NB4 (cell line): ENCODE data around the gene PHF20.

Experiments
- DNase-seq: peaks from one replicate; pipeline ENCODE4 v3.0.0; 2010; ENCODE audit warnings: low read depth
- H3K4me3 ChIP-seq: one replicate; pipeline ENCODE4 v1.5.1; 2011; ENCODE audit warnings: mild to moderate bottlenecking, low read depth, low read length, moderate library complexity
- MYC ChIP-seq: IDR thresholded peaks from 2 replicates; pipeline ENCODE4 v1.6.1; 2011; ENCODE audit warnings: low read depth, low read length
- POLR2A ChIP-seq: IDR thresholded peaks from 2 replicates; pipeline ENCODE4 v1.6.1; 2011; ENCODE audit warnings: mild to moderate bottlenecking; ENCODE audit not compliant: insufficient read length; ENCODE audit errors: extremely low read depth
- TF ChIP-seq, protein P1 (sequence below): IDR thresholded peaks from 2 replicates; pipeline ENCODE4 v1.6.1; 2011; ENCODE audit warnings: low read depth, low read length
- TF ChIP-seq, protein P2 (sequence below): IDR thresholded peaks from one replicate; pipeline ENCODE4 v1.5.1; 2012; ENCODE audit warnings: low read depth, low read length

Gene PHF20

DNA sequence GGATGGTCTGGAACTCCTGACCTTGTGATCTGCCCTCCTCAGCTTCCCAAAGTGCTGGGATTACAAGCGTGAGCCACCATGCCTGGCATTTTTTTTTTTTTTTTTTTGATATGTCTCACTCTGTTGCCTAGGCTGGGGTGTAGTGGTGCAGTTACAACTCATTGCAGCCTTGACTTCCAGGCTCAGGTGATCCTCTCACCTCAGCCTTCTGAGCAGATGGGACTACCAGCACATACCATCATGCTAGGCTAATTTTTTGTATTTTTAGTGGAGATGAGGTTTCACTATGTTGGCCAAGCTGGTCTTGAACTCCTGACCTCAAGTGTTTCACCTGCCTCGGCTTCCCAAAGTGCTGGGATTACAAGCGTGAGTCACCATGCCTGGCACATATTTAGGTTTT lies 34.3 kb downstream of the PHF20 start:
- no peak overlapping the region for H3K4me3 ChIP-seq
- DNase-seq: no peak
- no peak for TF ChIP-seq POLR2A
- TF ChIP-seq, protein P1, sequence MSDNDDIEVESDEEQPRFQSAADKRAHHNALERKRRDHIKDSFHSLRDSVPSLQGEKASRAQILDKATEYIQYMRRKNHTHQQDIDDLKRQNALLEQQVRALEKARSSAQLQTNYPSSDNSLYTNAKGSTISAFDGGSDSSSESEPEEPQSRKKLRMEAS: no peak
- TF ChIP-seq, protein P2, sequence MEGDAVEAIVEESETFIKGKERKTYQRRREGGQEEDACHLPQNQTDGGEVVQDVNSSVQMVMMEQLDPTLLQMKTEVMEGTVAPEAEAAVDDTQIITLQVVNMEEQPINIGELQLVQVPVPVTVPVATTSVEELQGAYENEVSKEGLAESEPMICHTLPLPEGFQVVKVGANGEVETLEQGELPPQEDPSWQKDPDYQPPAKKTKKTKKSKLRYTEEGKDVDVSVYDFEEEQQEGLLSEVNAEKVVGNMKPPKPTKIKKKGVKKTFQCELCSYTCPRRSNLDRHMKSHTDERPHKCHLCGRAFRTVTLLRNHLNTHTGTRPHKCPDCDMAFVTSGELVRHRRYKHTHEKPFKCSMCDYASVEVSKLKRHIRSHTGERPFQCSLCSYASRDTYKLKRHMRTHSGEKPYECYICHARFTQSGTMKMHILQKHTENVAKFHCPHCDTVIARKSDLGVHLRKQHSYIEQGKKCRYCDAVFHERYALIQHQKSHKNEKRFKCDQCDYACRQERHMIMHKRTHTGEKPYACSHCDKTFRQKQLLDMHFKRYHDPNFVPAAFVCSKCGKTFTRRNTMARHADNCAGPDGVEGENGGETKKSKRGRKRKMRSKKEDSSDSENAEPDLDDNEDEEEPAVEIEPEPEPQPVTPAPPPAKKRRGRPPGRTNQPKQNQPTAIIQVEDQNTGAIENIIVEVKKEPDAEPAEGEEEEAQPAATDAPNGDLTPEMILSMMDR: no peak
- no peak for TF ChIP-seq MYC

DNA sequence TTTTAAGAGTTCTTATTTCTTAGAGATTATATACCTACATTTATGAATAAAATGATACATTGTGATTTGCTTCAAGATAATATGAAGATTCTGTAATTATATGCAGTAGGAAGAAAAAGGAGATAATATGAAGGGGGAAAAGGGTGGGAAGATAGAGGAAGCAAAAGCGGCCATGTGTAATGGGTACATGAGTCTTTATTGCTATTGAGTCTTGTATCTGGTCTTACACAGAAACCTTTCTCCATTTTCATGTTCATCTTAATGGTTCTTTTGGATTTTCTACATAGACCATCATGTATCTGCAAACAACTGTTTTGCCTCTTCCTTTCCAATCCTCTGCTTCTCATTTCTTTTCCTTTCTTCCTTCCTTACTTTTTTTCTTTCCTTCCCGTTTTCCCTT lies 36.1 kb downstream of the PHF20 start:
- no peak for DNase-seq
- H3K4me3 ChIP-seq: no peak overlapping the region
- TF ChIP-seq, protein P1: no peak
- TF ChIP-seq, protein P2: no peak
- no peak for TF ChIP-seq MYC
- no peak for TF ChIP-seq POLR2A

DNA sequence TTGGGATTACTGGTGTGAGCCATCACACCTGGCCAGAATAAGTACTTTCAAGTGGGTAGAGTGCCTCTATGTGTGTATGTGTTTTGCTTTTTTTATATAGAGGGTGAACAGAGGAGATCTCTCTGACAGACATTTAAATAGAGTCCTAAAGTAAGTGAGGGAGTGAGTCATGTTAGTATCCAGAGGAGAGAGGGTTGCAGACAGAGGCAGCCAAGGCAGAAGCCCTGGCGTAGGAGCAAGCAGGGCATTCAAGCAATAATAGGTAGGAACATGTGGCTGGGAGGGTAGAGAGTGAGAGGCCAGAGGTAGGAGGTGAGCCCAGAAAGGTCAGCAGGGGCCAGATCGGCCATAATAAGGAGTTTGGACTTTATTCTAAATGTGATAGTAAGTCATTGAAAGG lies 48.9 kb downstream of the PHF20 start:
- no peak for DNase-seq
- no peak overlapping the region for H3K4me3 ChIP-seq
- TF ChIP-seq POLR2A (no peak), MYC (no peak)
- TF ChIP-seq, protein P2: no peak
- TF ChIP-seq, protein P1: no peak

DNA sequence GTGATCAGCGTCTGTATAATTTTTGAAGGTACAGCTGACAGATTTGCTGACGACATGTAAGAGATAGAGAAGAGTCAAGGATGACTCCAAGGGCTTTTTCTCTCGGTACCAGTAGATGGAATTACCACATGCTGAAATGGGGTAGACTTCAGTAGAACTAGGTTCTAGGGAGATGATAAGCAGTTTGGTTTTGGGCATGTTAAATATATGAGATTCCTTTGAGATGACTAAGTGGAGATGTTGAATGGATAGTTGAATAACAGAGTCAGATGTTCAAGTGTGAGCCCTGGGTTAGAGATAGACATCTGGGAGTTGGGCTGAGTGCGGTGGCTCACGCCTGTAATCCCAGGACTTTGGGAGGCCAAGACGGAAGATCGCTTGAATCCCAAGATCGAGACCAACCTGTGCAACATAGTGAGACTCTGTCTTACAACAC lies 50.0 kb downstream of the PHF20 start:
- TF ChIP-seq, protein P1: no peak
- TF ChIP-seq, protein P2: no peak
- TF ChIP-seq MYC (no peak), POLR2A (no peak)
- DNase-seq: no peak
- H3K4me3 ChIP-seq: no peak overlapping the region

DNA sequence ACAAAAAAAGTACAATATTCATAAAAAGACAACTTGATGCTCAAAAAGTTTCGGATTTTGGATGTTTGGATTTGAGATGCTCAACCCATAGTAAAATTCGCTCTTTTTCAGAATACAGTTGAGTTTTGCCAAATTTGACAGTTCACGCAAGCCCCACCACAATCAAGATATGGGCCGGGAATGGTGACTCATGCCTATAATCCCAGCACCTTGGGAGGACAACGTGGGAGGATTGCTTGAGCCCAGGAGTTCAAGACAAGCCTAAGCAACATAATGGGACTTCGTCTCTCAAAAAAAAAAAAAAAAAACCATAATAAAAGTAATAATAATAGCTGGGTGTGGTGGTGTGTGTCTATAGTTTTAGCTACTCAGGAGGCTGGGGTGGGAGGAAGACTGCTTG lies 51.3 kb downstream of the PHF20 start:
- H3K4me3 ChIP-seq: no peak overlapping the region
- TF ChIP-seq, protein P1: no peak
- TF ChIP-seq POLR2A: no peak
- DNase-seq: peak; percentile 48

DNA sequence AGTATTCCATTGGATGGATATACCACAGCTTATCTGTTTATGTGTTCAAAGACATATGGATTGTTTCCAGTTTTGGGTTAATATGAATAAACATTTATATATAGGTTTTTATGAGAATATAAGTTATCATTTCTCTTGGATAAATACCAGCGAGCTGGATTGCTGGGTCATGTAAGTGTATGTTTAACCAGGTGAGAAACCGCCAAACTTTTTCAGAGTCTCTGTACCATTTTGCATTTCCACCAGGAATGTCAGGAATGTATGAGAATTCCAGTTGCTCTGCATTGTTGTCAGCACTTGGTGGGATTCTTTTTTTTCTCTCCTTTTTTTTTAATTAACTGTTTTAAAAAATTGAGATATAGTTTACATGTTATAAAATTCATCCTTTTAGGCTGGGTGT lies 52.1 kb downstream of the PHF20 start:
- no peak overlapping the region for H3K4me3 ChIP-seq
- TF ChIP-seq POLR2A (no peak), MYC (no peak)
- TF ChIP-seq, protein P1: no peak
- TF ChIP-seq, protein P2: no peak
- no peak for DNase-seq
